ENCODE data around the gene ICAM3. TPM values are rescaled to one million over a fixed set of nuclear protein-coding genes. Genes with fewer than 3 reads are reported as not detected.

Gene ICAM3
- polyA plus RNA-seq, 1 of the 3 experiments (the other 2 are of a cell fraction): 15.6 TPM

DNA sequence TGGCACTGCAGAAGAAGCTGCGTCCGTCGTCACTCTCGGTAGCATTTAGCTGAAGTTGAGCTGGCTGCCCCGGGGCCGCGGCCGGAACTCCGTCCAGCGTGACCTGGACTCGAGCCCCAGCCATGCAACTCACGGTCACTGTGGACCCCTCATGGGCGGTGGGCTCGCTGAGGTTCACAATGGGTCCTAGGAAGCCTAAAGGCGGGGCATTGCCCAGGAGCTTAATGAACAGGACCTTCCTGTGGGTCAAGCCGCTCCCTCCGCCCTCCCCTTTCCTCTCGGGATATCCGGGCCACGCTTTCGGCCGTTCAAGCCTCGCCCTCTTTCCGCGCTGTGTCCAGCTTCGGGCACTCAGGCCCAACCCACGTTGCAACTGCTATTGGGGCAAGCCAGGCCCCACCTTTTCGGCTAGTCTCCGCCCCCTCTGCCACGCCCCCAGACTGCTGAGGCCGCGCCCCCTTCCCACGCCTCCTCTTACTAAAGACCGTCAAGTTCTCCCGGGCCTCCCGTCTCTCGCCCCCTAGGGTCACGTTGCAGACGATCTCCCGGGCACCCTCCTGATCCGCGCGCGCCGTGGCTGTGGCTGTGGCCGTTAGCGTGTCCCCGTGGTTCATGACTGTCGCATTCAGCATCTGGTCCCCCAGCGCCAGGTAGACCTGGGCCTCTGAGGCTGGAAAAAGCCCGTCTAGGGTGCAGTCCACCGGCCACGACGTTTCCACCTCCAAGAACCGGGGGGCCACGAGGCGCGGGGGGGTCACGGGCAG, 4.7 kb downstream of the ICAM3 start:
- ChIA-PET CTCF (interaction anchor here (0.7 to 3.3 kb wide), 7 partner anchors 46 to 75 kb away, joined by 3 to 18 read pairs (median 3); partner anchors contain the start of genes ICAM1 and TYK2), POLR2A (interaction anchor here (1.3 to 1.9 kb wide), 4 partner anchors 14 to 195 kb away, joined by 3 to 15 read pairs (median 4); partner anchors contain the start of gene TYK2)
- whole genome bisulfite sequencing (ENCODE audit: low lambda C conversion rate): 3% methylated on average over 29 of the region's 59 CpGs
- Histone ChIP-seq H2AFZ (ENCODE audit: low read depth) (peak overlapping the region; percentile 70), H3K79me2 (ENCODE audit: insufficient read depth) (peaks cover 41% of the 10 kb centered on the region), H3F3A (replicated peaks; ENCODE audit: insufficient read depth) (no peaks in the 10 kb centered on the region), H3K4me2 (peak overlapping the region; percentile 97), H3K9ac (peak overlapping the region; percentile 97; the same call in 1 of the 2 replicates), H3K27me3 (ENCODE audit: insufficient read depth) (no peaks in the 10 kb centered on the region), H3K27ac (ENCODE audit: low read depth in 2 of 2, low read length in 1 of 2) (peak overlapping the region; percentile 74 to 97; a peak in 3 of 4 replicates), H4K20me1 (ENCODE audit: insufficient read depth) (peaks cover 23% of the 10 kb centered on the region), H3K4me3 (ENCODE audit: low read depth in 2 of 2, low read length in 1 of 2) (peak overlapping the region; percentile 81 to 95), H3K36me3 (replicated peaks in 1 of 2; ENCODE audit: control insufficient read depth in 1 of 2, insufficient read depth in 2 of 2, low read length in 1 of 2) (peaks cover 4 to 7% of the 10 kb centered on the region in 2 experiments), H3K9me3 (no peaks in the 10 kb centered on the region), H3K9me2 (no peaks in the 10 kb centered on the region), H3K4me1 (ENCODE audit: control insufficient read depth in 1 of 2, insufficient read depth in 2 of 2, low read depth in 1 of 2, low read length in 1 of 2) (peaks cover 0 to 22% of the 10 kb centered on the region in 2 experiments; a peak in 1 of 4 replicates)
- DNase-seq: peak; percentile 92
- TF ChIP-seq JUND (IDR thresholded peaks at IDR 0.05) (no peak), TEAD4 (IDR thresholded peaks at IDR 0.05; ENCODE audit: borderline replicate concordance, insufficient read depth) (no peak), NRF1 (IDR thresholded peaks at IDR 0.05; ENCODE audit: low read depth, low read length) (no peak), USF1 (IDR thresholded peaks at IDR 0.05; ENCODE audit: borderline replicate concordance, low read depth) (no peak), ELF1 (IDR thresholded peaks at IDR 0.05) (no peak), FOXM1 (IDR thresholded peaks at IDR 0.05; ENCODE audit: low read depth) (no peak), REST (IDR thresholded peaks at IDR 0.05; ENCODE audit: low read depth, low read length) (no peak), GATA2 (CRISPR knock-in tag; IDR thresholded peaks at IDR 0.05) (no peak), SMC3 (IDR thresholded peaks at IDR 0.05; ENCODE audit: low read depth, low read length) (no peak), TAF1 (IDR thresholded peaks at IDR 0.05; ENCODE audit: borderline replicate concordance, low read depth, low read length) (peak; percentile 61), RAD21 (IDR thresholded peaks at IDR 0.05; ENCODE audit: low read length) (peak; percentile 10; the same call in 1 of the 2 replicates), ZBTB33 (IDR thresholded peaks at IDR 0.05; ENCODE audit: borderline replicate concordance, low read depth) (no peak), CHD2 (IDR thresholded peaks at IDR 0.05; ENCODE audit: low read length, partially characterized antibody) (no peak), FOSL2 (IDR thresholded peaks at IDR 0.05; ENCODE audit: borderline replicate concordance, low read depth) (no peak), EZH2phosphoT487 (IDR thresholded peaks at IDR 0.05; ENCODE audit: borderline replicate concordance, low read depth) (no peak), NFIC (IDR thresholded peaks at IDR 0.05; ENCODE audit: borderline replicate concordance) (no peak), RXRA (IDR thresholded peaks at IDR 0.05; ENCODE audit: borderline replicate concordance, low read depth) (no peak), POLR2AphosphoS5 (IDR thresholded peaks at IDR 0.05; ENCODE audit: low read depth, low read length) (peak; percentile 69; the same call in 1 of the 2 replicates), RFX5 (IDR thresholded peaks at IDR 0.05; ENCODE audit: low read length) (no peak), SIN3A (IDR thresholded peaks at IDR 0.05; ENCODE audit: borderline replicate concordance, low read depth, low read length) (no peak)
- TF ChIP-seq, protein P1, sequence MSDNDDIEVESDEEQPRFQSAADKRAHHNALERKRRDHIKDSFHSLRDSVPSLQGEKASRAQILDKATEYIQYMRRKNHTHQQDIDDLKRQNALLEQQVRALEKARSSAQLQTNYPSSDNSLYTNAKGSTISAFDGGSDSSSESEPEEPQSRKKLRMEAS (IDR thresholded peaks at IDR 0.05; ENCODE audit: low read depth): peak; percentile 88
- TF ChIP-seq, protein P2, sequence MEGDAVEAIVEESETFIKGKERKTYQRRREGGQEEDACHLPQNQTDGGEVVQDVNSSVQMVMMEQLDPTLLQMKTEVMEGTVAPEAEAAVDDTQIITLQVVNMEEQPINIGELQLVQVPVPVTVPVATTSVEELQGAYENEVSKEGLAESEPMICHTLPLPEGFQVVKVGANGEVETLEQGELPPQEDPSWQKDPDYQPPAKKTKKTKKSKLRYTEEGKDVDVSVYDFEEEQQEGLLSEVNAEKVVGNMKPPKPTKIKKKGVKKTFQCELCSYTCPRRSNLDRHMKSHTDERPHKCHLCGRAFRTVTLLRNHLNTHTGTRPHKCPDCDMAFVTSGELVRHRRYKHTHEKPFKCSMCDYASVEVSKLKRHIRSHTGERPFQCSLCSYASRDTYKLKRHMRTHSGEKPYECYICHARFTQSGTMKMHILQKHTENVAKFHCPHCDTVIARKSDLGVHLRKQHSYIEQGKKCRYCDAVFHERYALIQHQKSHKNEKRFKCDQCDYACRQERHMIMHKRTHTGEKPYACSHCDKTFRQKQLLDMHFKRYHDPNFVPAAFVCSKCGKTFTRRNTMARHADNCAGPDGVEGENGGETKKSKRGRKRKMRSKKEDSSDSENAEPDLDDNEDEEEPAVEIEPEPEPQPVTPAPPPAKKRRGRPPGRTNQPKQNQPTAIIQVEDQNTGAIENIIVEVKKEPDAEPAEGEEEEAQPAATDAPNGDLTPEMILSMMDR (IDR thresholded peaks at IDR 0.05): peak; percentile 35
- TF ChIP-seq, protein P3, sequence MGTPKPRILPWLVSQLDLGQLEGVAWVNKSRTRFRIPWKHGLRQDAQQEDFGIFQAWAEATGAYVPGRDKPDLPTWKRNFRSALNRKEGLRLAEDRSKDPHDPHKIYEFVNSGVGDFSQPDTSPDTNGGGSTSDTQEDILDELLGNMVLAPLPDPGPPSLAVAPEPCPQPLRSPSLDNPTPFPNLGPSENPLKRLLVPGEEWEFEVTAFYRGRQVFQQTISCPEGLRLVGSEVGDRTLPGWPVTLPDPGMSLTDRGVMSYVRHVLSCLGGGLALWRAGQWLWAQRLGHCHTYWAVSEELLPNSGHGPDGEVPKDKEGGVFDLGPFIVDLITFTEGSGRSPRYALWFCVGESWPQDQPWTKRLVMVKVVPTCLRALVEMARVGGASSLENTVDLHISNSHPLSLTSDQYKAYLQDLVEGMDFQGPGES (IDR thresholded peaks at IDR 0.05; ENCODE audit: low read depth, low read length): no peak
